Motor neuron (in vitro differentiated cells): ENCODE data around the gene ERC2. TPM values are rescaled to one million over a fixed set of nuclear protein-coding genes. Genes with fewer than 3 reads are reported as not detected.

Experiments
- ATAC-seq, 8 experiments: fragments of 200-7000 bp; cut with Tn5 transposase; replicated peaks in 6 of 8; 2 replicates each; pipeline ENCODE4 v1.8.0; 2021; ENCODE audit warnings: mild to moderate bottlenecking in 8 of 8, moderate library complexity in 8 of 8
- H3K27ac ChIP-seq, 2 donors: fragments of 250-450 bp; sonication (Bioruptor Pico); 2 replicates each; pipeline ENCODE4 v1.9.0; 2021; ENCODE audit warnings: antibody characterized with exemption in 2 of 2, mild to moderate bottlenecking in 2 of 2, moderate library complexity in 1 of 2
- H3K4me1 ChIP-seq, 2 donors: fragments of 250-450 bp; sonication (Bioruptor Pico); replicated peaks in 1 of 2; 2 replicates each; pipeline ENCODE4 v1.6.1; 2021; ENCODE audit warnings: antibody characterized with exemption in 2 of 2, mild to moderate bottlenecking in 2 of 2, moderate library complexity in 1 of 2
- H3K4me3 ChIP-seq, 5 donors: fragments of 250-450 bp; sonication (Bioruptor Pico); 2 replicates each; pipeline ENCODE4 v1.9.0; 2021; ENCODE audit warnings: antibody characterized with exemption in 5 of 5, mild to moderate bottlenecking in 5 of 5, moderate library complexity in 4 of 5
- WGBS, 10 experiments: fragments of 450-650 bp; shearing (Covaris generic); methylation state at CpG; one replicate each; pipeline ENCODE4 v1.0.0; 2022; 5-methylcytosine and 5-hydroxymethylcytosine counted together
- in situ Hi-C, 9 experiments: fragments of 400-800 bp; cut with MboI; loops; one replicate each; pipeline ENCODE4 v1.15.0; 2021; ENCODE audit warnings: low sequenced_read_pairs in 9 of 9, low pct_unique_long_range_greater_than_20kb in 2 of 9; ENCODE audit not compliant: unreplicated experiment in 9 of 9
- total RNA-seq, 8 experiments: library from RNA; unstranded; fragments of 300-600 nt; gene quantifications; 2 replicates each; pipeline versions ENCODE4 v1.2.3 to v1.2.4, GENCODE V29; 2022

Gene ERC2
- total RNA-seq, 8 experiments from 2014 or later: 1.0 to 28.0 (median 18.2) TPM

DNA sequence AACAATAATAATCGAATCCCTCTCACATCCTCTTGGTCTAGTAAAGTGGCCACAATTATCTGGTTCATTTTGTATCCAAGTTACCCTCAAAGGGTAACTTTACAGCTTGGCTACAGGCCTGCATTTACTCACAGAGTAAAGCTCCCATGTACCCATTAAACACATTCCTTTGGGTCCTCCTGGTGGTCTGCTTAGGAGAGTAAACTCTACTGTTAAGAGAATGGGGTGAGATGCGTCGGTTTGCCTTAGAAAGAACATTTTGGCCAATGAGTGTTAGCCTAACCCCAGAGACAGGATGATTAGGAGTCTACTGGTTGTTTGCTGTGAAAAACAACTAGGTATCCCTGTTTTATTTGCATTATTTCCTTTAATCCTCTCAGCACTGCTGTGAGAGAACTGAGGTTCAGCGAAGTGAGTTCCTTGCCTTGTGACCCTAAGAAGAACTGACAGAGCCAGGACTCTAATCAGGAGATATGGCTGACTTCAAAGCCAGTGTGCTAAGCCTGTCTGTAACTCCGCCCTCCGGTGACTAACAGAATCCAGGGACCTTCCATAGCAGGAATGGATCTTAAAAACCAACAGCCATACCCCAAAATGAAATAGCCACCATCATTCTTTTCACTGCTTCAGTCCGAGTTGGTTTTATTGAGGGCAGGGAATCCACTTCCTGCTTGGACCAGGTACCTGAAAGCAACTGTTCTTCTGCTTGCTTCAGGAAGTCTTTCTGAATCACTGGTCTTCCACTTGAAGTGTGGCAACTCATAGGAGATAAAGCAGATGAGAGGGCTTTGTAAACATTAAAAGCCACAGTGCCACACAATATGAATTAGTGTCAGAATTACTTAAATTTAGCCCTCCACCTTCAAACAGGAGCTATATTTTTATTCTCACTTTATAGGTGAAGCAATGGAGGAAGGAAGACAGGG is 663.8 kb downstream of the ERC2 start:
- Histone ChIP-seq H3K27ac (no peak overlapping the region), H3K4me3 (no peak overlapping the region), H3K4me1 (no peaks in the 10 kb centered on the region)
- in situ Hi-C loops: no loop called here
- ATAC-seq: peak in 1 of 8 experiments; percentile 39
- WGBS, 10 experiments: 0 to 100% (median 78%) methylated on average over 1 to 7 of the region's 7 CpGs

DNA sequence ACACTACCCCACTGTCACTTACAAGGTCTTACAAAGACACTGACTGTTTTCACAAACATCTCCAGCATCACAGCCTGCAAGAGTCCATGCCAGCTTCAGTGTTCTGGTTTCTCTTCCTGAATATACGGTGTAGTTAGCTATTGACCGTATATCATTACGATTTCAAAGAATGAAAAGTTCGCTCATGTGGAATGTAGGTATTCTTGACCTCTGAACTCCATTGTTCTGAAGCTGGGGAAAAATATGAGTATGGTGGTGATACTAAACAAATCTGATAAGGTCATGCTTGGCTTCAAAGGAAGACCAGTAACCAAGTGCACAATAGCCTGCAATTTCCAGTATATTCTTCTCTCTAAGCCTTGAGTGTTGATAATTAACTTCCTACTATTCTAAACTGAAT is 665.5 kb downstream of the ERC2 start:
- H3K4me1 ChIP-seq: no peaks in the 10 kb centered on the region
- 79 to 97% (median 83%) methylated on average over 2 to 4 of the region's 4 CpGs; no CpG with 5 or more reads in 3 of the 10 experiments for WGBS, 10 experiments
- no peak overlapping the region for H3K27ac ChIP-seq
- in situ Hi-C loops: no loop called here
- H3K4me3 ChIP-seq: no peak overlapping the region
- no peak for ATAC-seq

DNA sequence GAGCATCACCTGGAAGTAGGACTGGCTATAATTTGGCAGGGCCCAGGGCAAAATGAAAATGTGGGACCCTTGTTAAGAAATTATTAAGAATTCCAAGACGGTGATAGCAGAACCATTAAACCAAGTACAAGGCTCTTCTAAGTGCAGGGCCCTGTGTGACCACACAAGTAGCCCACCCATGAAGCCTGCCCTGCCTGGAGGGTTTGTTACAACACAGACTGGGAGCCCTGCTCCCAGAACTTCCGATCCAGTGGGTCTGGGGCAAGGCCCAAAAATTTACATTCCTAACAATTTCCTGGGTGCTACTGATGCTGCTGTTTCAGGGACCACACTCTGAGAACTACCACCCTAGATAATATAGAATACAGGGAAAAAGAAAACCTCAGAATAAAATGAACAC is 666.6 kb downstream of the ERC2 start:
- in situ Hi-C loops: no loop called here

DNA sequence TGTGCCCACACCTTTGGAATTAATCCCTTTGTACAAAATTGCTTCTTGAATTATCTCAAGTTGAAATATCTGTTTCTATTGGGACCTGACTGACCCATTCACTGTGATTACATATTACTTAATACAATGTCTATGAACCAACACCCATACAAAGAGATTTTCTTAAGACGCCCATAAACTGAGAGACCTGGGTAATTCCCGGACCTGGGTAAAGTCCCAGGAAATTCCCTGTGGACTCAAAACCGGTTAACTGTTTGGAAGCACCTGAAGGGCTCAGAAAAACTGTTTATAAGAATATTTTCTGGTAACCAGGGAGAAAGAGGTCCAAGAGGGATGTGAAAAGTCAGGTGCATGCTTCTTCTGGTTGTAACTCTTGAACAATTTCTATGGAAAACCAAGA is 667.2 kb downstream of the ERC2 start:
- Histone ChIP-seq H3K4me3 (no peak overlapping the region), H3K4me1 (no peaks in the 10 kb centered on the region), H3K27ac (no peak overlapping the region)
- WGBS, 10 experiments: 19 to 100% (median 89%) methylated on average over 1 to 3 of the region's 3 CpGs; no CpG with 5 or more reads in 1 of the 10 experiments
- in situ Hi-C loops: no loop called here
- ATAC-seq: no peak

More for the DNA sequence above, 666.6 kb downstream of the ERC2 start:
- no peak for ATAC-seq
- WGBS, 10 experiments: 20 to 100% (median 79%) methylated on average over 1 to 2 of the region's 2 CpGs; no CpG with 5 or more reads in 2 of the 10 experiments
- no peaks in the 10 kb centered on the region for H3K4me1 ChIP-seq
- no peak overlapping the region for H3K4me3 ChIP-seq
- no peak overlapping the region for H3K27ac ChIP-seq

DNA sequence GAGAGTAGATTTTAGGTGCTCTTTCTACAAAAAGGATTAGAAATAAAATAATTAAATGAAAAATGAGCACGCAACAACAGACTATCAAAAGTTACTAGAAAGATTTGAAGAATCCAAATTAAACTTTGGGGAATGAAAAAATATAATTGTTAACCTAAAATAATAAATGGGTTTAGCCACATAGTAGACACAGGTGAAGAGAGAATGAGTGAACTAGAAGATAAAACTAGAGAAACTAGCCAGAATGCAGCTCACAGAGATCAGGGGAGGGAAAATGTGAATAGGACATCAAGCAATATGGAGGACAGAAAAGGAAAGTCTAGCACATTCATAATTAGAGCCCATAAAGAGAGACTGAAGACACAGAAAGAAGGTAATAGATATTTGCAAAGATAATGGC is 670.5 kb downstream of the ERC2 start:
- no peak for ATAC-seq

DNA sequence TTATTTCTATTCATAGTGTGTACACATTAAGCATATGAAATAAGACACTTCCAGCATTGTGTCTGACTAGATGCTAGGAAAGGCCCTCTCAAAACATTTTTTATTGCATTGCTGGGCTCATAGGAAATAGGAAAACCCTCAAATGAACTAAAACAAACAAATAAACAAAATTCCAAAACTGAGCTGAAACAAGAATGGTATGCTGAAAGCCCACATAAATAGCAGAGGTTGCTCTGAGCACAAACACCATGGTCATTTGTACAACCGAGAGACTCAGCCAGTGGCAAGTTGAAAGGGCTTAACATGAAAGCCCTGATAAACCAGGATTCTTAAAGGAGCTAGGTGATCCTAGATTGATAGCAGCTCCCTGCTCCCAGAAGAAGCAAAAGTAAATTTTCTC is 671.2 kb downstream of the ERC2 start:
- in situ Hi-C loops: no loop called here
- Histone ChIP-seq H3K27ac (no peak overlapping the region), H3K4me3 (no peak overlapping the region), H3K4me1 (peaks cover 7 to 14% of the 10 kb centered on the region in 2 donors)
- no peak for ATAC-seq
- 0 to 100% (median 49%) methylated on average over 1 of the region's 1 CpG; no CpG with 5 or more reads in 6 of the 10 experiments for WGBS, 10 experiments

More for the DNA sequence above, 670.5 kb downstream of the ERC2 start:
- Histone ChIP-seq H3K4me3 (no peak overlapping the region), H3K4me1 (peaks cover 4 to 7% of the 10 kb centered on the region in 2 donors), H3K27ac (no peak overlapping the region)
- in situ Hi-C loops: no loop called here
- 59 to 100% (median 100%) methylated on average over 1 of the region's 1 CpG; no CpG with 5 or more reads in 1 of the 10 experiments for WGBS, 10 experiments

DNA sequence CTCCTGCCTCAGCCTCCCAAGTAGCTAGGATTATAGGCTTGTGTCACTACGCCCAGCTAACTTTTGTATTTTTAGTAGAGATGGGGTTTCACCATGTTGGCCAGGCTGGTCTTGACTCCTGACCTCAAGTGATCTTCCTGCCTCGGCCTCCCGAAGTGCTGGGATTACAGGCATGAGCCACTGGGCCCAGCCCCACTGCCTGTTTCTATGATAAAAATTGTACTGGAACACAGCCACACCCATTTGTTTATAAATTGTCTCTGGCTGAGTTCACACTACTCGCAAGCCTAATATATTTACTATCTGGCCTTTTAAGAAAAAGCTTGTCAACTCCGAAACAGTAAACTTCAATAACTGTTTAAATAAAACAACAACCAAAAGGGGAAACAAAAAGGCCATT is 671.7 kb downstream of the ERC2 start:
- no peak overlapping the region for H3K27ac ChIP-seq
- H3K4me3 ChIP-seq: no peak overlapping the region
- H3K4me1 ChIP-seq: peaks cover 11 to 19% of the 10 kb centered on the region in 2 donors
- WGBS, 10 experiments: 0 to 100% (median 89%) methylated on average over 2 to 5 of the region's 5 CpGs; no CpG with 5 or more reads in 1 of the 10 experiments
- in situ Hi-C loops: no loop called here
- ATAC-seq: peak in 2 of 8 experiments; percentile 68 to 83

DNA sequence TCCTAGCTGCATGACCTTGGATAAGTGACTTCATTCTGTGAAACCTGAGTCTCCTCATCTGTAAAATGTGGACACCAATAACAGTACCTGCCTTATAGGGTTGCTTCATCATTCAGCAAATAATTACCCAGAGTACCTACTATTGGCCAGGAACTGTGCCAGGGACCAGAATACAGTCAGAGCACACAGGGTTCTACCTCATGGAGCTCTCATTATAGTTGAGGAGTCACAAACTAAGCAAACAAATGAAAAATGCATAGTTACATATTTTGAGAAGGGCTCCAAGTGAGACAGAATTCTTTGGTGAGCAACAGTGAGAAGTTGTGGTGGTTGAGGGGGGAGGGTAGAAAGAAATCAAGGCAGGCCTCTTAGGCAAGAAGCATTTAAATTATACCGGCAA is 672.5 kb downstream of the ERC2 start:
- WGBS, 10 experiments: 63 to 100% (median 100%) methylated on average over 1 of the region's 1 CpG; no CpG with 5 or more reads in 4 of the 10 experiments
- no peak for ATAC-seq
- H3K27ac ChIP-seq: no peak overlapping the region
- no peak overlapping the region for H3K4me3 ChIP-seq
- peaks cover 11 to 21% of the 10 kb centered on the region in 2 donors for H3K4me1 ChIP-seq
- in situ Hi-C loops: no loop called here

DNA sequence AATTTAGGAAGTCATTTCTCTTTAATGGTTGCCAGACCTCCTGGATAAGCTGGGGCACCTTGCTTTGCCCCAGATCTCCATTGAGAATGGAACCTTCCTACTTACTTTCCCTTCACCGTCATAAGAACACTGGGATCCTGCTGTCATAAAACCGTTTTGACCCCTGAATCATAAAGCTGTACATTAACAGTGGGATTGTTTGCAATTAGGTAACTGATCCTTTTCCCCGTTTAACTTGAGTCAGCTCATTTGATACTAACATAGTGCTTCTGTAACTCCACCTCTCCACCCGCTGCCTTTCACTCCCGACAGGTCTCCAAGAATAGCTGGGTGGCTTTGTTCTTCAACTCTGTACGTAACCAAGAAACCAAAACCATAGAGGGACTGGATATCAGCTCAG is 673.0 kb downstream of the ERC2 start:
- in situ Hi-C loops: no loop called here
- Histone ChIP-seq H3K4me1 (peaks cover 11 to 21% of the 10 kb centered on the region in 2 donors), H3K27ac (no peak overlapping the region), H3K4me3 (no peak overlapping the region)
- WGBS, 10 experiments: 42 to 94% (median 83%) methylated on average over 2 to 6 of the region's 6 CpGs; no CpG with 5 or more reads in 4 of the 10 experiments
- no peak for ATAC-seq

DNA sequence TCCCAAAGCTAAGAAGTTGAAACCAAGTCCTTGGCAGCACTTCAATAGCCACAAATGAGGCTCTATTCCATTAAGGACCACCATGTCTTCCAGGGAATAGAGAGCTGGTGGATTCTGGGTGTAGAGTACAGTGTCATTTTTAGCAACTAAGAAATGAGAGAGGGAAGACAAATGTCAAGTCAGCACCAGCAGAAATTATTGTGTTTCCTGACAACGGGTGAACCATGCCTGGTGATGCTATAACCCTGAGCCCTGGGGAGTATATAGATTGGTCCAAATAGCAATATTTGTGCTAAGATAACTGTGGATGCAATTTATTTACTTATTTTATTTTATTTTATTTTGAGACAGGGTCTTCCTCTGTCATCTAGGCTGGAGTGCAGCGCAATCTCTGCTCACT is 675.5 kb downstream of the ERC2 start:
- in situ Hi-C loops: no loop called here
- peak in 3 of 8 experiments; percentile 11 to 62 (median 52) for ATAC-seq
- WGBS, 10 experiments: 30 to 100% (median 80%) methylated on average over 1 to 2 of the region's 2 CpGs; no CpG with 5 or more reads in 1 of the 10 experiments

DNA sequence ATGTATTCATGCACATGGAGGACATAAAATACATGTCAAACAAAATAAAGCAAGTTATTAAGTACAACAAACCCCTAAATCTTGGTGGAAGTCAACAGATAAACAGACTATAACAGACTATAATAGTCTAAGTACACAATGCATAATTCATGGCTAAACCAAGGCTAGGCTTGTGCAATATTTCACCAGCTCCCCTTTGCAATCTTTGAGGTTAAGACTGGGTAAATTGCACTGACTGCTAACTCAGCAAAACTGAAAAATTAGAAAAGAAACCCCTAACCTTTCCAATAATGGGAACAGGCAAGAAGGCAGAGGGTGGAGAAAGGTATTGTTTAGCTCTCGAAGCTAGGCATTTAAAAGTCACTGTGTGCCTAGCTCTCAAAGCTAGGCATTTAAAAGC is 676.3 kb downstream of the ERC2 start:
- Histone ChIP-seq H3K27ac (no peak overlapping the region), H3K4me1 (peaks cover 11 to 21% of the 10 kb centered on the region in 2 donors), H3K4me3 (no peak overlapping the region)
- peak in 2 of 8 experiments; percentile 52 to 73 for ATAC-seq
- 14 to 67% (median 41%) methylated on average over 1 of the region's 1 CpG; no CpG with 5 or more reads in 4 of the 10 experiments for WGBS, 10 experiments
- in situ Hi-C loops: no loop called here

More for the DNA sequence above, 675.5 kb downstream of the ERC2 start:
- Histone ChIP-seq H3K4me3 (no peak overlapping the region), H3K4me1 (peaks cover 11 to 21% of the 10 kb centered on the region in 2 donors), H3K27ac (no peak overlapping the region)

DNA sequence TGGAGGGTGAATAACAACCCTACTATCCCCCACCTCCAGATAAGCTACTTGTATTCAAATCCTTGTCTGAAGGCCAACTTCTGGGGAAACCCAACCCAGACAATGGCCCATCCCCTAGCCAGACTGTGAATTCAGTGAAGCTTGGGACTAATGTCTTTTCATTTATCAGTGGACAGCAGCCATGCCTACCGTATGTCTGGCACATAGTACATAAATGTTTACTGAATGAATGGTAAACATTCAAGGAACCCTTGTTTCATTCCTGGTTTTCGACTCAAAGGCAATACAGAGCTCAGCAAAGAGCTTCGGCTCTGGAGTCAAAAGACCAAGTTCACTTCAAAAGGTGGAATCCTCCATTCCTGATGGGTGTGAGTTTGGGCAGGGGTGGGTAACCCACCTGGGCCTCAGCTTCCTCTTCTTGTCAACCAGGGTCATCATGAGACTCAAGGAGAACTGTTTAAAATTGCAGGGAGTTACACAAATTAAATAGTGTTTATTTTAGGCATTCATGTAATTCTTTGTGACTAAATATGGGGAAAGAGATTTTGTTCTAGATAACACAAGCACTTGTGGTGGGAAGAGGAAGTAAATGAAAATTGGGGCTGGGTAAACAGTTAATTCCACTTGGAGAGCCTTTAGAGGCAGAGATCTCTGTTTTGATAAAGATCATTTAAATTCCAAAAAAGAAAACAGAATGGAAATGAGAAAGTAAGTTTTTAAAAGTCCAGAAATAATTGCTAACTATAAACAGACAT is 677.5 kb downstream of the ERC2 start:
- peaks cover 11 to 21% of the 10 kb centered on the region in 2 donors for H3K4me1 ChIP-seq
- no peak overlapping the region for H3K4me3 ChIP-seq
- 37 to 89% (median 73%) methylated on average over 1 to 3 of the region's 3 CpGs; no CpG with 5 or more reads in 4 of the 10 experiments for WGBS, 10 experiments
- no peak overlapping the region for H3K27ac ChIP-seq
- ATAC-seq: peak in 1 of 8 experiments; percentile 27
- in situ Hi-C loops: no loop called here

DNA sequence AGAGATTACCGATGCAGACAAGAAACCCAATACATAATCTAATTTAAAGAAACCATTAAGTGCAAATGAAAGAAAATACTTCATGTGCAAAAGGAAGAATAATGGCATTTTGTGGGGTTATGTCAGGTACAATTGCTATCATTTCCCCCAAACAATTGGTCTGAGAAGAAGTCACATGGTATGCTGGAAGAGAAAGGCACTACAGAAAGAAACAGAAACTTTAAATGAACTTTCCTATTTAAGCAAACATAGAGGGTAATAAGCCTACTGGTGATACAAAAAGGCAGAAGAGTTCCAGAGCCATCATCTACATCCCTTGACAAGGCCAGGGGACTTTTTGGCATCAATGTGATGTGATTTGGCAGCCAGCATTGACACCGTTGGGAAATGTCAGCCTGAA is 678.8 kb downstream of the ERC2 start:
- WGBS, 10 experiments: 0 to 100% (median 80%) methylated on average over 1 to 2 of the region's 2 CpGs; no CpG with 5 or more reads in 1 of the 10 experiments
- H3K4me3 ChIP-seq: no peak overlapping the region
- no peak for ATAC-seq

More for the DNA sequence above, 678.8 kb downstream of the ERC2 start:
- Histone ChIP-seq H3K27ac (no peak overlapping the region), H3K4me1 (peaks cover 11 to 21% of the 10 kb centered on the region in 2 donors)
- in situ Hi-C loops: no loop called here
